Heart right ventricle (tissue), 16 donors: ENCODE measurements around the gene MFSD11. TPM values are rescaled to one million over a fixed set of nuclear protein-coding genes. Genes with fewer than 3 reads are reported as not detected.

Source experiments
- ATAC-seq, 8 donors: fragments of 200-7000 bp; cut with Tn5 transposase; one replicate each; pipeline ENCODE4 v1.9.1; 2020; ENCODE audit warnings: mild to moderate bottlenecking in 8 of 8, moderate library complexity in 8 of 8, moderate number of reproducible peaks in 1 of 8
- DNase-seq, 2 donors: peaks; one replicate each; pipeline ENCODE4 v3.0.0-alpha.2; 2020
- H3K27ac ChIP-seq, 10 donors: fragments of 200-600 bp; sonication (generic) in 2 of 10; one replicate each; pipeline versions ENCODE4 v1.5.0 to v1.8.0; 2020 to 2022; ENCODE audit warnings: mild to moderate bottlenecking in 3 of 10
- H3K27me3 ChIP-seq, 7 donors: fragments of 200-600 bp; one replicate each; pipeline ENCODE4 v1.8.0; 2021 to 2022; ENCODE audit warnings: mild to moderate bottlenecking in 2 of 7
- H3K36me3 ChIP-seq, 9 donors: fragments of 200-600 bp; sonication (generic) in 1 of 9; one replicate each; pipeline versions ENCODE4 v1.5.0 to v1.8.0; 2020 to 2022; ENCODE audit warnings: mild to moderate bottlenecking in 2 of 9
- H3K4me1 ChIP-seq, 9 donors: fragments of 200-600 bp; sonication (generic) in 1 of 9; one replicate each; pipeline versions ENCODE4 v1.5.0 to v1.8.0; 2020 to 2022; ENCODE audit warnings: mild to moderate bottlenecking in 4 of 9
- H3K4me3 ChIP-seq, 10 donors: fragments of 200-600 bp; sonication (generic) in 2 of 10; one replicate each; pipeline versions ENCODE4 v1.5.0 to v1.8.0; 2020 to 2022; ENCODE audit warnings: mild to moderate bottlenecking in 7 of 10, moderate library complexity in 2 of 10
- H3K9me3 ChIP-seq, 11 donors: fragments of 200-600 bp in 10 of 11; sonication (generic) in 2 of 11; one replicate each; pipeline versions ENCODE4 v1.5.0 to v1.8.0; 2013 to 2022; ENCODE audit warnings: mild to moderate bottlenecking in 2 of 11, control low read depth in 1 of 11, moderate library complexity in 1 of 11
- WGBS, 2 donors: extraction: QIAGEN DNeasy Blood & Tissue Kit; methylation state at CpG; one replicate each; pipeline ENCODE4 v1.1.7; 2013; ENCODE audit warnings: inconsistent platforms in 1 of 2; 5-methylcytosine and 5-hydroxymethylcytosine counted together
- intact Hi-C, 10 donors: fragments of 100-400 bp; cut with DNase I; formaldehyde crosslinking; loops; one replicate each; pipeline versions ENCODE4 v1.11.1 to v1.14.2; 2022
- polyA plus RNA-seq, 2 donors: library from polyadenylated mRNA; stranded (reverse); fragments of 200-250 nt; gene quantifications; one replicate each; pipeline ENCODE4 v1.2.3, GENCODE V29; 2013
- total RNA-seq, 10 donors: library from RNA; stranded (reverse); fragmentation: NEBNext Ultra II Directional in 3 of 10; extraction: Animal tissue kit (Norgen Biotek cat#: 25700) in 3 of 10; gene quantifications; one replicate each; pipeline versions ENCODE4 v1.2.1 to v1.2.4, GENCODE V29; 2021 to 2023
- TF ChIP-seq, protein P1 (sequence below), 9 donors: fragments of 200-600 bp; sonication (generic) in 2 of 9; IDR thresholded peaks; one replicate each; pipeline versions ENCODE4 v1.5.0 to v1.8.0; 2021 to 2022; ENCODE audit warnings: antibody characterized with exemption in 9 of 9, mild to moderate bottlenecking in 5 of 9, moderate library complexity in 1 of 9
- donor health status: Arrhythmogenic right ventricular cardiomyopathy.
- donor health status: ischemic (EF 13 %, LVEDD 7.1; RV severe dilation, severe dysfunction).
- donor health status: healthy with polysubstance abuse.
- donor health status: DM: no; HTN: yes; CAD: no.
- donor health status: DM: no; HTN: no; CAD: no.
- donor health status: ischemic (EF 25% LVEDD 6.9; RV normal size, moderate dysfunction).
- donor health status: ischemic (EF 25% LVEDD 5.7; RV mildly dilated, moderate dysfunction).
- donor health status: healthy.
- donor health status: DM: yes; HTN: yes; CAD: no.
- donor health status: Ischemic cardiomyopathy.
- donor health status: ischemic (EF 35%, LVEDD 5.7; RV mildly dilated, moderate dysfunction).
- donor health status: nonischemic (EF 11% LVEDD 7.7; RV severe dilation, severe dysfunction).
- donor health status: DM: yes; HTN: yes; CAD: no.
- donor health status: PGD.
- donor health status: ischemic (EF 29% LVEDD 5.4; RV normal size, mild dysfunction).
- donor health status: nonischemic (EF 23%, LVEDD 6.1; RV moderate dilation, normal function).

The MFSD11 gene
- total and polyA plus RNA-seq, 12 donors: 9.2 to 34.4 (median 28.9) TPM

- peak overlapping the region in 9 of 10 donors; percentile 35 to 87 (median 66) for H3K27ac ChIP-seq
- peak in 7 of 8 donors; percentile 37 to 89 (median 56) for ATAC-seq
- peak overlapping the region in 1 of 10 donors; percentile 17 for H3K4me3 ChIP-seq
- TF ChIP-seq, protein P1, sequence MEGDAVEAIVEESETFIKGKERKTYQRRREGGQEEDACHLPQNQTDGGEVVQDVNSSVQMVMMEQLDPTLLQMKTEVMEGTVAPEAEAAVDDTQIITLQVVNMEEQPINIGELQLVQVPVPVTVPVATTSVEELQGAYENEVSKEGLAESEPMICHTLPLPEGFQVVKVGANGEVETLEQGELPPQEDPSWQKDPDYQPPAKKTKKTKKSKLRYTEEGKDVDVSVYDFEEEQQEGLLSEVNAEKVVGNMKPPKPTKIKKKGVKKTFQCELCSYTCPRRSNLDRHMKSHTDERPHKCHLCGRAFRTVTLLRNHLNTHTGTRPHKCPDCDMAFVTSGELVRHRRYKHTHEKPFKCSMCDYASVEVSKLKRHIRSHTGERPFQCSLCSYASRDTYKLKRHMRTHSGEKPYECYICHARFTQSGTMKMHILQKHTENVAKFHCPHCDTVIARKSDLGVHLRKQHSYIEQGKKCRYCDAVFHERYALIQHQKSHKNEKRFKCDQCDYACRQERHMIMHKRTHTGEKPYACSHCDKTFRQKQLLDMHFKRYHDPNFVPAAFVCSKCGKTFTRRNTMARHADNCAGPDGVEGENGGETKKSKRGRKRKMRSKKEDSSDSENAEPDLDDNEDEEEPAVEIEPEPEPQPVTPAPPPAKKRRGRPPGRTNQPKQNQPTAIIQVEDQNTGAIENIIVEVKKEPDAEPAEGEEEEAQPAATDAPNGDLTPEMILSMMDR (IDR thresholded peaks at IDR 0.05): no peak
- peaks cover 0 to 87% (median 49%) of the 10 kb centered on the region in 9 donors for H3K36me3 ChIP-seq
- peaks cover 19 to 69% (median 55%) of the 10 kb centered on the region in 9 donors for H3K4me1 ChIP-seq
- intact Hi-C loops: loop anchor here in 2 of 10 donors (5.0 to 10.0 kb wide), 2 partner anchors 34 to 161 kb away; no protein-coding TSS in a partner anchor
- WGBS, 2 donors: 31 to 36% methylated on average over 13 of the region's 13 CpGs
- DNase-seq: no peak
- no peaks in the 10 kb centered on the region for H3K9me3 ChIP-seq
- no peaks in the 10 kb centered on the region for H3K27me3 ChIP-seq
Measured at GRCh38 chr17:76716146-76716838, 21.6 kb upstream of the MFSD11 start.

GRCh38 chr17:76716839-76717215 lies 21.1 kb upstream of the MFSD11 start:
- Histone ChIP-seq H3K4me1 (peaks cover 17 to 69% (median 55%) of the 10 kb centered on the region in 9 donors), H3K9me3 (no peaks in the 10 kb centered on the region), H3K27me3 (no peaks in the 10 kb centered on the region), H3K36me3 (peaks cover 0 to 92% (median 54%) of the 10 kb centered on the region in 9 donors), H3K27ac (peak overlapping the region in 9 of 10 donors; percentile 35 to 87 (median 66)), H3K4me3 (peak overlapping the region in 1 of 10 donors; percentile 17)
- intact Hi-C loops: loop anchor here in 2 of 10 donors (5.0 to 10.0 kb wide), 2 partner anchors 35 to 162 kb away; no protein-coding TSS in a partner anchor
- ATAC-seq (no peak), DNase-seq (no peak)
- TF ChIP-seq, protein P1 (IDR thresholded peaks at IDR 0.05): no peak
- WGBS, 2 donors: 48 to 49% methylated on average over 6 of the region's 6 CpGs

GRCh38 chr17:76718516-76718915 lies 19.4 kb upstream of the MFSD11 start:
- Histone ChIP-seq H3K27me3 (no peaks in the 10 kb centered on the region), H3K9me3 (no peaks in the 10 kb centered on the region), H3K36me3 (peaks cover 0 to 97% (median 68%) of the 10 kb centered on the region in 9 donors), H3K27ac (no peak overlapping the region), H3K4me1 (peaks cover 17 to 73% (median 61%) of the 10 kb centered on the region in 9 donors), H3K4me3 (no peak overlapping the region)
- TF ChIP-seq, protein P1 (IDR thresholded peaks at IDR 0.05): no peak
- intact Hi-C loops: loop anchor here in 2 of 10 donors (5.0 to 10.0 kb wide), 2 partner anchors 36 to 164 kb away; no protein-coding TSS in a partner anchor
- DNase-seq (no peak), ATAC-seq (no peak)
- 87 to 89% methylated on average over 16 of the region's 16 CpGs for WGBS, 2 donors

- H3K36me3 ChIP-seq: peaks cover 0 to 100% (median 76%) of the 10 kb centered on the region in 9 donors
- intact Hi-C loops: loop anchor here in 2 of 10 donors (10.0 kb wide), 2 partner anchors 45 to 175 kb away; partner anchors contain the start of gene PRCD (in 1 of the 2)
- TF ChIP-seq, protein P1 (IDR thresholded peaks at IDR 0.05): no peak
- 61 to 71% methylated on average over 9 of the region's 9 CpGs for WGBS, 2 donors
- H3K9me3 ChIP-seq: no peaks in the 10 kb centered on the region
- no peaks in the 10 kb centered on the region for H3K27me3 ChIP-seq
- DNase-seq: no peak
- peaks cover 25 to 74% (median 67%) of the 10 kb centered on the region in 9 donors for H3K4me1 ChIP-seq
- peak in 1 of 8 donors; percentile 14 for ATAC-seq
- H3K4me3 ChIP-seq: no peak overlapping the region
- H3K27ac ChIP-seq: peak overlapping the region in 5 of 10 donors; percentile 29 to 58 (median 46)
Measured at GRCh38 chr17:76720211-76720610, 17.7 kb upstream of the MFSD11 start.
